Astrocyte of the cerebellum (primary cell): ENCODE results near the gene MMP20.

Experiments used
- DNase-seq: peaks from one replicate; pipeline ENCODE4 v3.0.0-alpha.2; 2011; ENCODE audit warnings: low read depth
- H3K4me3 ChIP-seq: 2 replicates; pipeline ENCODE4 v1.5.1; 2011; ENCODE audit warnings: mild to moderate bottlenecking, low read depth, low read length, moderate library complexity
- in situ Hi-C: cut with HindIII; loops from 2 replicates; pipeline ENCODE4 v1.10.0; 2017; ENCODE audit warnings: low sequenced_read_pairs
- TF ChIP-seq, protein P1 (sequence below): IDR thresholded peaks from 2 replicates; pipeline ENCODE4 v1.5.1; 2012; ENCODE audit warnings: low read length, low read depth, moderate library complexity, mild to moderate bottlenecking; ENCODE audit errors: missing control alignments

MMP20 gene

DNA sequence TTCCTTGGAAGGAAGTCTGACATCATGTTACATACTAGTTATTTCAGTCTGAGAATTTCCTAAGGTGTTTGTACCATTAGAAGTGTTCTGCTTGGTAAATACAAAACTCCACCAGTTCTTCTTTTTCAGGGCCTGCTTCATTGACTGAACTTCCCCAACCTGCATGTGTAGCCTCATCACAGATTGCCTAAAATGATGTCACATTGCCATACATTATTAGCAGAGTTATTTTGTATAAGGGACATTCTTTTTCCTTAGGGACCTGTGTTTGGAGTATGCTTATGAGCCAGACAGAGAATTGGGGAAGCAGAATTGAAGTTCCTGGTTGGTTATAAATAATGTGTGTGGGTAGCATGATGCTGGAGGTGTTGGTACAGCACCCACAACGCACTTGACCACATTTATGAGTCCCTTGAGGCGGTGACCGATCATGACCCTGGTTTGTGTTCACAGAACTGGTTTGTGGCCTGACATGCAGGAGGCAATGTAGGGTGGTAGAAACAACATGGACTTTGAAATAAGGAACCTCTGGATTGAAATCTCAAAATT, 78.1 kb downstream of the MMP20 start:
- in situ Hi-C loops: no loop called here
- H3K4me3 ChIP-seq: no peak overlapping the region
- no peak for DNase-seq
- TF ChIP-seq, protein P1, sequence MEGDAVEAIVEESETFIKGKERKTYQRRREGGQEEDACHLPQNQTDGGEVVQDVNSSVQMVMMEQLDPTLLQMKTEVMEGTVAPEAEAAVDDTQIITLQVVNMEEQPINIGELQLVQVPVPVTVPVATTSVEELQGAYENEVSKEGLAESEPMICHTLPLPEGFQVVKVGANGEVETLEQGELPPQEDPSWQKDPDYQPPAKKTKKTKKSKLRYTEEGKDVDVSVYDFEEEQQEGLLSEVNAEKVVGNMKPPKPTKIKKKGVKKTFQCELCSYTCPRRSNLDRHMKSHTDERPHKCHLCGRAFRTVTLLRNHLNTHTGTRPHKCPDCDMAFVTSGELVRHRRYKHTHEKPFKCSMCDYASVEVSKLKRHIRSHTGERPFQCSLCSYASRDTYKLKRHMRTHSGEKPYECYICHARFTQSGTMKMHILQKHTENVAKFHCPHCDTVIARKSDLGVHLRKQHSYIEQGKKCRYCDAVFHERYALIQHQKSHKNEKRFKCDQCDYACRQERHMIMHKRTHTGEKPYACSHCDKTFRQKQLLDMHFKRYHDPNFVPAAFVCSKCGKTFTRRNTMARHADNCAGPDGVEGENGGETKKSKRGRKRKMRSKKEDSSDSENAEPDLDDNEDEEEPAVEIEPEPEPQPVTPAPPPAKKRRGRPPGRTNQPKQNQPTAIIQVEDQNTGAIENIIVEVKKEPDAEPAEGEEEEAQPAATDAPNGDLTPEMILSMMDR: no peak

DNA sequence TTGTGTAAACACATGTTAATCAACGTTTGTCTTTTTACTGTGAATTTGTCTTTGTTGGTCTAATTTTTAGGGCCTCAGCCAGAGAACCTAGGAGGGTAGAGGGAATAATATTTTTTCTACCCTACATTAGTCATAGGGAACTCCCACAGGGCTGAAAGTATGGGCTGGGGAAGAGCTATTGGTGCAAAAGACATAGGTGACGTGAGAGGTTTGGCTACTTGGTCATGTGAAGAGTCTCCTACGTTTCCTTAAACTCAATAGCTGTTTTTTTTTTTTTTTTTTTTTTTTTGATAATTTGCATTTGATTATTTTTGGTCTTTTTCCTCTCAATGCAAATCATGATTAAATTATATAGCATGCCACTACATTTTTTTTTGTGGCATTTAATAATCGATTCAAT, 78.7 kb downstream of the MMP20 start:
- DNase-seq: no peak

DNA sequence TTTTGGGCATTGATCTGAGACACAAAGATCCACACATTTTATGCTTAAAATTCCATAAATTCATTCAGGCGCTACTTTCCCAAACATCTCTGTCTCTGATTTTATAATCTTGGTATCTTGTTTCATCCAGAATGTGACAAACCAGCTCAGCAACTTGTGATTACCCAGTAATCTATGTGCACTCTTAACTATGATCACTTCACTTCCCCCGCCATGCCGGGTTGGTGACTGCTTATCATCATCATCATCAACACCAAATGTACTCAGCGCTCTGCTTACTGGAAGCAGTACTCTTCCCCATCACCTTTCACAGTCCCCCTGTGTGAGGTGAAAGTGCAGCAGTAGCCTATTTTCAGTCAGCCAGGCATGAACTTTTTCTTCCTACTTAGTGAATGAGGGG, 79.4 kb downstream of the MMP20 start:
- DNase-seq: no peak
- in situ Hi-C loops: no loop called here
- TF ChIP-seq, protein P1: no peak
- no peak overlapping the region for H3K4me3 ChIP-seq

More for the DNA sequence above, 78.7 kb downstream of the MMP20 start:
- in situ Hi-C loops: no loop called here
- no peak overlapping the region for H3K4me3 ChIP-seq
- TF ChIP-seq, protein P1: no peak

DNA sequence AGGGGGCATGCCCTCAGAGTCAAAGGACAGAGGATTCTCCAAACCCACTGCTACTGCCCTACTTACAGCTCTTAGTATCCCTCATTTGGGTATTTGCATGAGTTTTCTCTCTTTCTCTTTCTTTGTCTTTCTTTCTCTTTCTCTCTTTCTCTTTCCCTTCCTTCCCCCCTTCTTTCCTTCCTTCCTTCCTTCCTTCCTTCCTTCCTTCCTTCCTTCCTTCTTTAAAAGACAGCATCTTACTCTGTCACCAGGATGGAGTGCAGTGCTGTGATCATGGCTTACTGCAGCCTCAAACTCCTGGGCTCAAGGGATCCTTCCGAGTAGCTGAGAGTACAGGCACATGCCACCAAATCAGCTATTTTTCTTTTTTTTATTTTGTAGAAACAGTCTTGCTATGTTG, 80.5 kb downstream of the MMP20 start:
- no peak overlapping the region for H3K4me3 ChIP-seq
- in situ Hi-C loops: no loop called here
- TF ChIP-seq, protein P1: no peak
- no peak for DNase-seq

DNA sequence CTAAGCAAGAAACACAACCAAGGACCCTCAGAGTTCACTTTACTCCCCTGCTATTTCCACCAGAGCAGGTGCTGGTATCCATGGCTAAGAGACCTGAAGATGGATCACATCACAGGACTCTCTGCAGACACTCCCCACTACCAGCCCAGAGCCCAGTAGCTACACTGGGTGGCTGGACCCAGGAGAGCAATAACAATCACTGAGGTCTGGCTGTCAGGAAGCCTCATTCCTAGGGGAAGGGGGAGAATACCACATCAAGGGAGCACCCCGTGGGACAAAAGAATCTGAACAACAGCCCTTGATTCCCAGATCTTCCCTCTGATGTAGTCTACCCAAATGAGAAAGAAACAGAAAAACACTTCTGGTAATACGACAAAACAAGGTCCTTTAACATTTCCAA, 85.6 kb downstream of the MMP20 start:
- DNase-seq: no peak
- TF ChIP-seq, protein P1: no peak
- in situ Hi-C loops: no loop called here
- no peak overlapping the region for H3K4me3 ChIP-seq

GRCh38 chr11:102538932-102539331, 86.2 kb downstream of the MMP20 start:
- TF ChIP-seq, protein P1: no peak
- H3K4me3 ChIP-seq: no peak overlapping the region
- DNase-seq: no peak
- in situ Hi-C loops: no loop called here
